Mucosa of descending colon (tissue), 3 donors: ENCODE measurements around the gene FOXA1. TPM values are rescaled to one million over a fixed set of nuclear protein-coding genes. Genes with fewer than 3 reads are reported as not detected.

Experiments
- ATAC-seq: fragments of 200-7000 bp; cut with Tn5 transposase; one replicate; pipeline ENCODE4 v1.9.1; 2020; ENCODE audit warnings: mild to moderate bottlenecking, moderate library complexity
- DNase-seq, 3 donors: peaks; one replicate each; pipeline ENCODE4 v3.0.0-alpha.2; 2020
- H3K36me3 ChIP-seq: fragments of 200-600 bp; one replicate; pipeline ENCODE4 v1.8.0; 2021; ENCODE audit warnings: low read depth, mild to moderate bottlenecking
- H3K4me1 ChIP-seq: fragments of 200-600 bp; one replicate; pipeline ENCODE4 v1.8.0; 2021; ENCODE audit warnings: low read depth, mild to moderate bottlenecking
- H3K4me3 ChIP-seq: fragments of 200-600 bp; one replicate; pipeline ENCODE4 v1.8.0; 2021; ENCODE audit warnings: mild to moderate bottlenecking
- H3K9me3 ChIP-seq: fragments of 200-600 bp; one replicate; pipeline ENCODE4 v1.8.0; 2021; ENCODE audit warnings: mild to moderate bottlenecking
- intact Hi-C, 2 donors: fragments of 100-400 bp; cut with DNase I in 1 of 2; cut with micrococcal nuclease in 1 of 2; formaldehyde crosslinking; loops; one replicate each; pipeline versions ENCODE4 v1.11.0 to v1.11.1; 2022; cut with DNase I, micrococcal nuclease
- total RNA-seq, 3 donors: library from RNA; stranded (reverse); fragmentation: NEBNext Ultra II Directional in 2 of 3; extraction: Animal tissue kit (Norgen Biotek cat#: 25700) in 2 of 3; gene quantifications; one replicate each; pipeline versions ENCODE4 v1.2.1 to v1.2.4, GENCODE V29; 2021 to 2023
- TF ChIP-seq, protein P1 (sequence below): fragments of 200-600 bp; IDR thresholded peaks from one replicate; pipeline ENCODE4 v1.8.0; 2022; ENCODE audit warnings: antibody characterized with exemption, mild to moderate bottlenecking
- donor health status: DM: no; HTN: no; CAD: no; lungs with moderate emphysema.
- donor health status: DM: no; HTN: no; CAD: no.
- donor health status: DM: no; HTN: yes; CAD: no.

The FOXA1 gene
- total RNA-seq, 3 donors from 2014 or later: 21.1 to 73.3 (median 64.5) TPM

DNA sequence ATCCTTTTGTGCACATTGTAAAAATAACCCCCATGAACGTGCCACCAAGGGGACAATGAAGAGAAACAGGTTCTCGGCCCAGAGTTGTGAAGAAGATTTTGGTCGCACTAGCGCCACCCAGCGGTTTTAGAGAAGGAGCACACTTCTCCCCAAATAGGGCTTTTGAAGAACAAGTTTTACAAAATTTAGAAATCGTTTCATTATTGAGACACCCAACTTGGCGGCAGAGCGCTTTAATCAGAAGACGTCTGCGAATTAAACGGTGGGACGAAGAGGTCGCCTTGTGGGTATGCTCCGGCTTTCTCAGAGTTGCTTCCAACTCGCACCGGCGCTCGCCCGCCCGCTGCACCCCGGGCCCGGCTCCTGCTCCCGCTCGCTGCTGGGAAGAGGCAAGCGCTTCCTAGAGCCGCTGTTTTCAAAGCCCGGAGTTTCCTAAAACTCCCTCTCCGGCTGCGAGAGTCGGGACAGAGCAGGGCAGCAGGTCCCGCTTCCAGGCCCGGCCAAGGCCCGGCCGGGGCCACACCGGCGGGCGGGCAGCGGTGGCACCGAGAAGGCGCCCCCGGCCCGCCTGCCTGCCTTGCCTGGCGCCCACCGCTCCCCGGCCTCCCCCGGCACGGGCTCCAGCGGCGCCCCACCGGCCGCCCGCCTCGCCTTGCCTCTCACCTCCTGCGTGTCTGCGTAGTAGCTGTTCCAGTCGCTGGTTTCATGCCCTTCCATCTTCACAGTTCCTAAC lies 645 bp downstream of the FOXA1 start:
- ATAC-seq (peak; percentile 12), DNase-seq (peak; percentile 56 to 93 (median 81))
- TF ChIP-seq, protein P1, sequence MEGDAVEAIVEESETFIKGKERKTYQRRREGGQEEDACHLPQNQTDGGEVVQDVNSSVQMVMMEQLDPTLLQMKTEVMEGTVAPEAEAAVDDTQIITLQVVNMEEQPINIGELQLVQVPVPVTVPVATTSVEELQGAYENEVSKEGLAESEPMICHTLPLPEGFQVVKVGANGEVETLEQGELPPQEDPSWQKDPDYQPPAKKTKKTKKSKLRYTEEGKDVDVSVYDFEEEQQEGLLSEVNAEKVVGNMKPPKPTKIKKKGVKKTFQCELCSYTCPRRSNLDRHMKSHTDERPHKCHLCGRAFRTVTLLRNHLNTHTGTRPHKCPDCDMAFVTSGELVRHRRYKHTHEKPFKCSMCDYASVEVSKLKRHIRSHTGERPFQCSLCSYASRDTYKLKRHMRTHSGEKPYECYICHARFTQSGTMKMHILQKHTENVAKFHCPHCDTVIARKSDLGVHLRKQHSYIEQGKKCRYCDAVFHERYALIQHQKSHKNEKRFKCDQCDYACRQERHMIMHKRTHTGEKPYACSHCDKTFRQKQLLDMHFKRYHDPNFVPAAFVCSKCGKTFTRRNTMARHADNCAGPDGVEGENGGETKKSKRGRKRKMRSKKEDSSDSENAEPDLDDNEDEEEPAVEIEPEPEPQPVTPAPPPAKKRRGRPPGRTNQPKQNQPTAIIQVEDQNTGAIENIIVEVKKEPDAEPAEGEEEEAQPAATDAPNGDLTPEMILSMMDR: peak; percentile 59
- intact Hi-C loops: loop anchor here in 1 of 2 donors (10.0 kb wide), 1 partner anchor 350 kb away; no protein-coding TSS in a partner anchor
- Histone ChIP-seq H3K9me3 (no peaks in the 10 kb centered on the region), H3K36me3 (peaks cover 4% of the 10 kb centered on the region), H3K4me1 (peaks cover 2% of the 10 kb centered on the region), H3K4me3 (peak overlapping the region; percentile 54)

DNA sequence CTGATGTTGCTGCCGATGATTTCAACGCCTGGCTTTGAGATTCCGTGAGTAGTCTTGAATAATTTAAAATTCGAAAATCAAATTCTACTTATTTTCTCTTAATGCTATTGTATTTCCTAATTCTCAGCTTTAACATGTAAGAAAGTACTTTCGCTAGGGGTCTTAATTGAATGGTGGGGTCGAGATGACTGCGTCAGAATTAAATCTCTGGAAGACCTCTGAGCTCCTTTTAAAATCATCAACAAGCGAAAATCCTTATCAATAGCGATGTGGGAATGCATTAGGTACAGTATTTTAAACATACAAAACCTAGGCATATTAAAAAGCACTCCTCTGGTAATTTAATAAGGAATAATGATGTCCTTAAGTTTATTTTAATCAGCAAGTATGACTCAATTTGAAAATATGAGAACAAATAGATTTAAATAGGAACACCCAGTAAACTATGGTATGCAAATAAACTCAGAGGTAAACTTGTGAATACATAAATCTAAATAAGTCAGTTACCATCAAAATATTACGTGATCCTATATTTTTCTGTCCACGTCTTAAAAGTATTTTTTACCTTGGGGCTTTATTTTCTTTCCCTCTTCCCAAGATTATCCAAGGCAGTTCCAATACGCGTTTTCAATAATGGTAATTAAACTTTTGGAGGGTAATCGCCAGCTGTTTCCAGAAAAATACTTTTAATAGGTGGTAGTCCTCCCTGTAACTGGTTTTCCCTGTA lies 1.4 kb downstream of the FOXA1 start:
- intact Hi-C loops: loop anchor here in 1 of 2 donors (10.0 kb wide), 1 partner anchor 349 kb away; no protein-coding TSS in a partner anchor
- peaks cover 4% of the 10 kb centered on the region for H3K36me3 ChIP-seq
- ATAC-seq: no peak
- TF ChIP-seq, protein P1: no peak
- H3K9me3 ChIP-seq: no peaks in the 10 kb centered on the region
- H3K4me3 ChIP-seq: peak overlapping the region; percentile 54
- H3K4me1 ChIP-seq: peaks cover 2% of the 10 kb centered on the region
- no peak for DNase-seq

DNA sequence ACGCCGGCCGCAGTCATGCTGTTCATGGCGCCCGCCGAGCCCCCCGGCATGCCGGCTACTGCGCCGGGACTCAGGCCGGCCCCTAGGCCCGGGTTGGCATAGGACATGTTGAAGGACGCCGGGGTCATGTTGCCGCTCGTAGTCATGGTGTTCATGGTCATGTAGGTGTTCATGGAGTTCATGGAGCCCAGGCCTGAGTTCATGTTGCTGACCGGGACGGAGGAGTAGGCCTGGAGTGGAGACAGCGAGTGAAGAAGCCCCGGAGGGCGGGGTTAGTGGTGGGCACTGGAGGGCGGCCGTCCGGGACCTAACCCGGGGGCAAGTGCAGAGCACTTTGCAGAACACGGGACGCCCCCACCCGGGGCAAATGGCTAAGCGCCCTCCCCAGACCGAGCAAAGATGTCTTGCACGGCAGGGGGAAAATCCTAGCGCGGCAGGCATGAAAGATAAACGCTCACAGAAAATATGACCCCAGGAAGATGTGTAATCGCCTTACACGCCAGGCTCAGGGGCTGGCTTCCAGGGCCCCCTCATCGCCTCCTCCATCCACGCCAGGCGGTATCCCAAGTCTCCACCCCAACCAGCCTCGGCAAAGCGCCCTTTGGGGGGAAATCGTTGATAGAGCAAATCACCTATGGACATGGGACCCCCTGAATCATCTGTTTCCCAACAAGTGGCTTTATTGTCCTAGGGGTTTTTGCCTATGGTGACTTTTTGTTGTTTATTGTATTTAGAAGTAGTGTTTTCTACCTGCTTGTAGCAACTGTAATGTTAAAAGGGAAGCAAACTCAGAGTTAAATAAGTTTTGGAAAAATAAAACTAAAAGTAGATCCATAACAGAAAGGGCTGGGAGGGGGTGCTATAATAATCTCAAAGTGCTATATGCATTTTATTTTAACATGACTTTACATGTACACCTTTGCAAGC lies 2.3 kb downstream of the FOXA1 start:
- Histone ChIP-seq H3K4me1 (no peaks in the 10 kb centered on the region), H3K9me3 (no peaks in the 10 kb centered on the region), H3K4me3 (peak overlapping the region; percentile 54), H3K36me3 (peaks cover 4% of the 10 kb centered on the region)
- intact Hi-C loops: loop anchor here in 1 of 2 donors (10.0 kb wide), 1 partner anchor 348 kb away; no protein-coding TSS in a partner anchor
- TF ChIP-seq, protein P1: no peak
- DNase-seq (peak in 1 of 3 donors; percentile 40), ATAC-seq (no peak)

DNA sequence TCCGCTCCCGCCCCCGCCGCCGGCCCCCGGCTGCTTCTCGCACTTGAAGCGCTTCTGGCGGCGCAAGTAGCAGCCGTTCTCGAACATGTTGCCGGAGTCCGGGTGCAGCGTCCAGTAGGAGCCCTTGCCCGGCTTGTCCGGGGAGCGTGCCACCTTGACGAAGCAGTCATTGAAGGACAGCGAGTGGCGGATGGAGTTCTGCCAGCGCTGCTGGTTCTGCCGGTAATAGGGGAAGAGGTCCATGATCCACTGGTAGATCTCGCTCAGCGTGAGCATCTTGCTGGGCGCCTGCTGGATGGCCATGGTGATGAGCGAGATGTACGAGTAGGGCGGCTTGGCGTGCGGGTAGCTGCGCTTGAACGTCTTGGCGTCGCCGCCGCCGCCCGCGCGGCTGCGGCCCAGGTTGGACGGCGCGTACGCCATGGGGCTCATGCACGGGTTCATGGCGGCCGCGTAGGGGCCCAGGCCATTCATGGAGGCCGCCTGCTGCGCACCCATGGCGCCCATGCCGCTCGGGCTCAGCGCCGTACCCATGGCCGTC lies 3.0 kb downstream of the FOXA1 start:
- Histone ChIP-seq H3K9me3 (no peaks in the 10 kb centered on the region), H3K4me1 (no peaks in the 10 kb centered on the region), H3K4me3 (peak overlapping the region; percentile 54), H3K36me3 (peaks cover 4% of the 10 kb centered on the region)
- TF ChIP-seq, protein P1: no peak
- ATAC-seq: peak; percentile 4
- DNase-seq: peak; percentile 43 to 66 (median 54)
- intact Hi-C loops: loop anchor here in 1 of 2 donors (10.0 kb wide), 1 partner anchor 347 kb away; no protein-coding TSS in a partner anchor
